NT2/D1 (cell line): ENCODE data around the gene COA8.

Source experiments
- DNase-seq: peaks from one replicate; pipeline ENCODE4 v3.0.0-alpha.2; 2011; ENCODE audit warnings: low read depth, low spot score
- H3K27me3 ChIP-seq: 2 replicates; pipeline ENCODE4 v1.6.0; 2011; ENCODE audit warnings: mild to moderate bottlenecking; ENCODE audit not compliant: insufficient read length, insufficient read depth
- H3K36me3 ChIP-seq: 2 replicates; pipeline ENCODE4 v1.6.1; 2011; ENCODE audit warnings: mild to moderate bottlenecking, low read length, mixed read lengths; ENCODE audit not compliant: insufficient read depth, insufficient read length
- H3K4me1 ChIP-seq: 2 replicates; pipeline ENCODE4 v1.5.1; 2011; ENCODE audit not compliant: insufficient read depth, insufficient read length
- H3K4me3 ChIP-seq: 2 replicates; pipeline ENCODE4 v1.5.1; 2011; ENCODE audit warnings: low read depth; ENCODE audit not compliant: insufficient read length
- H3K9ac ChIP-seq: 2 replicates; pipeline ENCODE4 v1.6.0; 2011; ENCODE audit warnings: low read depth; ENCODE audit not compliant: insufficient read length
- H3K9me3 ChIP-seq: 2 replicates; pipeline ENCODE4 v1.5.1; 2011; ENCODE audit warnings: mild to moderate bottlenecking, low read length; ENCODE audit not compliant: insufficient read depth
- SUZ12 ChIP-seq: IDR thresholded peaks from 2 replicates; pipeline ENCODE4 v1.6.1; 2011; ENCODE audit not compliant: insufficient read length, insufficient read depth; ENCODE audit errors: extremely low read depth
- YY1 ChIP-seq: IDR thresholded peaks from 2 replicates; pipeline ENCODE4 v1.6.1; 2011; ENCODE audit not compliant: insufficient read length, insufficient read depth
- ZNF274 ChIP-seq: IDR thresholded peaks from 2 replicates; pipeline ENCODE4 v1.6.1; 2011; ENCODE audit warnings: mild to moderate bottlenecking, low read depth, low read length

The COA8 gene

DNA sequence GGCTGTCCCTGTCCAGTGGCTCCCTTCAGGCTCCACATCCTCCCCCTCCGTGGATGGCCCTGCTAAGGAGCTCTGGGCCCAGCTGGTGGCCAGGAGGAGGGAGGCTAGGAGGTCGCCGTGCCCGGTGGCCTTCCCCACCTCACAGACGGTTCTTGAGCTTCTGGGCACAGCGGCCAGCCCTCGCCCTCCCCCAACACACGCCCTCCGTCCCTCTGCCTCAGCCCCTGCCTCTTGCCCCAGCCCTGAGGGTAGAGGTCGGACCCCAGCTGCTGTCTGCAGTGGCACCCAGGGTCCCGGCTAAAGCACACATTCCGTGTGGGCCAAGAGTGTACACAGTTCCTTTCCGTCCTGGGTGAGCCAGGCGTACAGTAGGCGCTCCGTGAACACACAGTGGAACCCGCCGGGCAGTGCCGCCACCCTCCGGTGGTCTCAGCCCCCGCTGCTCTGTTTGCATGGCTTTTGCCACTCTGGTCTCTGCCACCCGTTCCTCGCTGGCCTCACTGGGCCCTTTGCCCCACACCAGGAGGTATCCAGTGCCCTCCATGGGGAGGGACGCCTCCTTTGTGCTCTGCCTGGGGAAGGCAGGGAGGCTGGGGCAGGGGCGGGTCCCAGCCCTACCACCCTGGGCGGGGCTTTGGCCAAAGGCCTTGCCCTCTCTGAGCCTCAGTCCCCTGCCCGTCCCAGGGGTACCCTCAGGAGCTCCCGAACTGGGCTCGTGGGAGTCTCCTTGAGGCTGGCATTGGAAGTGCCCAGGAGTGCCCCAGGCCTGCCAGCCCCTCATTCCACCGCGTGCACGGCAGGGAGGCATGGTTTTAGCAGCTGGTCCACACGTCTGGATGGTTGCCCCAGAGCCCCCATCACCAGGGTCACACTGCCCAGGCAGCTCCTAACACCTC lies 20.8 kb upstream of the COA8 start:
- peak overlapping the region; percentile 88 for H3K9ac ChIP-seq
- H3K36me3 ChIP-seq = peaks cover 5% of the 10 kb centered on the region
- H3K27me3 ChIP-seq = no peaks in the 10 kb centered on the region
- H3K4me3 ChIP-seq = peak overlapping the region; percentile 28
- peaks cover 39% of the 10 kb centered on the region for H3K4me1 ChIP-seq
- no peaks in the 10 kb centered on the region for H3K9me3 ChIP-seq
- TF ChIP-seq ZNF274 (no peak), YY1 (no peak), SUZ12 (no peak)
- no peak for DNase-seq

- peak; percentile 81 for DNase-seq
- Histone ChIP-seq H3K4me1 (peaks cover 40% of the 10 kb centered on the region), H3K4me3 (peak overlapping the region; percentile 28), H3K27me3 (no peaks in the 10 kb centered on the region), H3K9ac (peak overlapping the region; percentile 88), H3K9me3 (no peaks in the 10 kb centered on the region), H3K36me3 (peaks cover 2% of the 10 kb centered on the region)
- no peak for TF ChIP-seq ZNF274
- no peak for TF ChIP-seq SUZ12
- TF ChIP-seq YY1 = no peak
These were observed 20.1 kb upstream of the COA8 start for GRCh38 chr14:103542605-103543088.

GRCh38 chr14:103543140-103543539 lies 19.6 kb upstream of the COA8 start:
- no peak for TF ChIP-seq ZNF274
- no peak for TF ChIP-seq SUZ12
- TF ChIP-seq YY1 = no peak
- DNase-seq = no peak
- H3K36me3 ChIP-seq = no peaks in the 10 kb centered on the region
- no peaks in the 10 kb centered on the region for H3K27me3 ChIP-seq
- no peaks in the 10 kb centered on the region for H3K9me3 ChIP-seq
- H3K9ac ChIP-seq = peak overlapping the region; percentile 50
- H3K4me1 ChIP-seq = peaks cover 40% of the 10 kb centered on the region
- H3K4me3 ChIP-seq = no peak overlapping the region

GRCh38 chr14:103543721-103544387 lies 18.9 kb upstream of the COA8 start:
- Histone ChIP-seq H3K9me3 (no peaks in the 10 kb centered on the region), H3K27me3 (no peaks in the 10 kb centered on the region), H3K4me3 (no peak overlapping the region), H3K4me1 (peaks cover 40% of the 10 kb centered on the region), H3K9ac (peak overlapping the region; percentile 70), H3K36me3 (no peaks in the 10 kb centered on the region)
- no peak for TF ChIP-seq SUZ12
- TF ChIP-seq YY1 = no peak
- TF ChIP-seq ZNF274 = no peak
- DNase-seq = no peak

GRCh38 chr14:103544388-103545218 lies 18.2 kb upstream of the COA8 start:
- H3K9ac ChIP-seq = peak overlapping the region; percentile 21
- TF ChIP-seq YY1 = no peak
- TF ChIP-seq ZNF274 = no peak
- no peaks in the 10 kb centered on the region for H3K27me3 ChIP-seq
- H3K4me3 ChIP-seq = no peak overlapping the region
- peaks cover 40% of the 10 kb centered on the region for H3K4me1 ChIP-seq
- no peak for DNase-seq
- no peaks in the 10 kb centered on the region for H3K9me3 ChIP-seq
- no peaks in the 10 kb centered on the region for H3K36me3 ChIP-seq

DNA sequence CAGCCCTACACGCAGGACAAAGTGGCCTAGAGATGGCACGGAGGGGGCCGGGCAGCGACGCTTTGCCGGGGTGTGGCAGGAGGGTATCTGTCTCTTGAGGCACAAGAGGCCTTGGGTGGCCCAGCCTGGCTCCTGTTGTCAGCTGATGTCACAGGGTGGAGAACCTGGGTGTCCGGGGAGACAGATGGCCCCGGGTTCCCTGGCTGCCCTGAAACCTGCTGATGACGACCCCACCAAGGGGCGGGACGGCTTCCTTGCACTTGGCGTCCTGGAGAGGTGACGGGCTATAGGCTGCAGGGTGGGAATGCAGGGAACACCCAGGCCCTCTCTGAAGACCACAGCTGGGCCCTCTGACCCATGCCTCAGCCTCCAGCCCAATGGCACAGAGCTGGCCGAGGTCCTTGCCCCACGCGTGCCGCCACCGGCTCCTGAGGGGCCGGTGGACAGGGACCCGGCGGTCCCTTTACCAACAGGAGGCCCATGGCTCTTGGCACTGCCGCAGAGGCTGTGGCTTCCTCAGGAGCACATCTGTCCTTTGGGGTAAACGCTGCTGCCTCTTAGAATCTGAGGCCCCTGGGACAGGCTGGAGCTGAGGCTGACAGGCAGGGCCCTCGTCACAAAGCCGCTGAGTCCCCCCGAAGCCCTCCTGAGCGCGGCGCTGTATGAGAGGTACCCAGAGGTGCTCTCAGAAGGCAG lies 17.4 kb upstream of the COA8 start:
- Histone ChIP-seq H3K27me3 (no peaks in the 10 kb centered on the region), H3K9me3 (no peaks in the 10 kb centered on the region), H3K36me3 (no peaks in the 10 kb centered on the region), H3K4me3 (no peak overlapping the region), H3K9ac (no peak overlapping the region), H3K4me1 (peaks cover 42% of the 10 kb centered on the region)
- no peak for DNase-seq
- TF ChIP-seq ZNF274 (no peak), YY1 (no peak), SUZ12 (no peak)

- no peaks in the 10 kb centered on the region for H3K36me3 ChIP-seq
- H3K9me3 ChIP-seq = no peaks in the 10 kb centered on the region
- DNase-seq = no peak
- no peak overlapping the region for H3K9ac ChIP-seq
- H3K4me1 ChIP-seq = peaks cover 41% of the 10 kb centered on the region
- TF ChIP-seq SUZ12 (no peak), YY1 (no peak), ZNF274 (no peak)
- no peaks in the 10 kb centered on the region for H3K27me3 ChIP-seq
- no peak overlapping the region for H3K4me3 ChIP-seq
These were observed 16.7 kb upstream of the COA8 start for GRCh38 chr14:103545915-103546651.
